ENCODE data around the gene EIF2B4. TPM values are rescaled to one million over a fixed set of nuclear protein-coding genes. Genes with fewer than 3 reads are reported as not detected.

EIF2B4 gene
- total and polyA plus RNA-seq, 9 of the 15 experiments (the other 6 are each of a cell fraction or from before 2014, with no cell fraction given) = 29.7 to 80.3 (median 58.9) TPM

- peak; percentile 98 for TF ChIP-seq REST (IDR thresholded peaks at IDR 0.05; ENCODE audit: borderline replicate concordance)
- TF ChIP-seq REST (CRISPR knock-in tag; IDR thresholded peaks at IDR 0.05; ENCODE audit: low read depth) = peak; percentile 72; the same call in 1 of the 2 replicates
- peak; percentile 89 for TF ChIP-seq CREB1 (IDR thresholded peaks at IDR 0.05)
- peak; percentile 90 for TF ChIP-seq CREB1 (CRISPR knock-in tag; IDR thresholded peaks at IDR 0.05)
- TF ChIP-seq ELK1 (CRISPR knock-in tag; IDR thresholded peaks at IDR 0.05) = no peak
- TF ChIP-seq ZNF431 (CRISPR knock-in tag; IDR thresholded peaks at IDR 0.05) = 0 out of 2 replicates have a peak, but pooled peaks have one; percentile 46
- peak; percentile 85; the same call in 1 of the 2 replicates for TF ChIP-seq ZNF584 (CRISPR knock-in tag; IDR thresholded peaks at IDR 0.05; ENCODE audit: low read depth)
- peak; percentile 94 for TF ChIP-seq HCFC1 (IDR thresholded peaks at IDR 0.05; ENCODE audit: low read depth, low read length)
- TF ChIP-seq RUNX1 (IDR thresholded peaks at IDR 0.05; ENCODE audit: low read depth) = 0 out of 2 replicates have a peak, but pooled peaks have one; percentile 25
- TF ChIP-seq VEZF1 (CRISPR knock-in tag; IDR thresholded peaks at IDR 0.05) = peak; percentile 95
- TF ChIP-seq MAX (CRISPR knock-in tag; IDR thresholded peaks at IDR 0.05) = peak; percentile 69; the same call in 1 of the 2 replicates
- TF ChIP-seq ZBTB26 (CRISPR knock-in tag; IDR thresholded peaks at IDR 0.05) = 0 out of 2 replicates have a peak, but pooled peaks have one; percentile 5
- TF ChIP-seq ZNF175 (CRISPR knock-in tag; IDR thresholded peaks at IDR 0.05; ENCODE audit: low read depth) = peak; percentile 58; the same call in 1 of the 2 replicates
Observed at GRCh38 chr2:27380626-27381545, 10.7 kb upstream of the EIF2B4 start, which contains the start of gene ZNF513 (continued).

All from K562 (cell line).